ENCODE data around the gene DIDO1. TPM values are rescaled to one million over a fixed set of nuclear protein-coding genes. Genes with fewer than 3 reads are reported as not detected.

DIDO1 gene
- polyA plus RNA-seq, 1 of the 3 experiments (the other 2 are of a cell fraction) = 14.7 TPM

DNA sequence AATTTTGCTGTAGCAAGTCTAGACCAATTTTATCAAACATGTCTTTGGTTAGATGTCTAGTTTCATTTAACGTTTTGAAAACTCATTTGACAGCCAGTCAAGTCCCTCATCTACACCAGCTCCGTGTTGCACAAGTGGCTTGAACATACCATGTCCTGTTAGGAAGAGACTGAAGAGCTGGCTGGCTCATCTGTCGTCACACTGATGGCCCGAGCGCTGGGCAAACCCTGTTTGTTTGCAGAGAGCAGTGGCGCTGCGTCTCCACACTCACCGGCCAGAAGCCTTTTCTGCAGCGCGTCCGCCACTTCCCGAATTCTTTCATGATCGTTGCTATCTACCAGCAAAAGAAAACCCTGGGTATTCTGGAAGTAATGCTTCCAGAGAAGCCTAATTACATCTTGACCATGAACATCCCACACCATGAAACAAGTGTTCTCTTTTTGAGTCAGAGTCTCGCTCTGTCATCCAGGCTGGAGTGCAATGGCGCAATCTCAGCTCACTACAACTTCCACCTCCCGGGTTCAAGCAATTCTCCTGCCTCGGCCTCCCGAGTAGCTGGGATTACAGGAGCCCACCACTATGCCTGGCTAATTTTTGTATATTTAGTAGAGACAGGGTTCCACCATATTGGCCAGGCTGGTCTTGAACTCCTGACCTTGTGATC, 54.0 kb downstream of the DIDO1 start (continued):
- TF ChIP-seq, protein P1, sequence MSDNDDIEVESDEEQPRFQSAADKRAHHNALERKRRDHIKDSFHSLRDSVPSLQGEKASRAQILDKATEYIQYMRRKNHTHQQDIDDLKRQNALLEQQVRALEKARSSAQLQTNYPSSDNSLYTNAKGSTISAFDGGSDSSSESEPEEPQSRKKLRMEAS (IDR thresholded peaks at IDR 0.05; ENCODE audit: low read depth) = no peak
- TF ChIP-seq IRF3 (IDR thresholded peaks at IDR 0.05; ENCODE audit: low read depth, low read length) (no peak), TCF12 (IDR thresholded peaks at IDR 0.05) (no peak), SMC3 (IDR thresholded peaks at IDR 0.05; ENCODE audit: low read depth, low read length) (no peak), SIN3A (IDR thresholded peaks at IDR 0.05; ENCODE audit: borderline replicate concordance, low read depth, low read length) (no peak), MEF2A (IDR thresholded peaks at IDR 0.05; ENCODE audit: borderline replicate concordance, low read depth) (no peak), RAD21 (IDR thresholded peaks at IDR 0.05; ENCODE audit: low read length) (no peak), NRF1 (IDR thresholded peaks at IDR 0.05; ENCODE audit: low read depth, low read length) (no peak), FOSL2 (IDR thresholded peaks at IDR 0.05; ENCODE audit: borderline replicate concordance, low read depth) (no peak), EP300 (IDR thresholded peaks at IDR 0.05; ENCODE audit: borderline replicate concordance in 1 of 2, low read depth in 1 of 2, low read length in 1 of 2) (no peak)

- no peak overlapping the region for H3K4me2 ChIP-seq
- no peak overlapping the region for H3K27ac ChIP-seq (ENCODE audit: low read depth in 2 of 2, low read length in 1 of 2)
- no peak overlapping the region for H3K4me3 ChIP-seq (ENCODE audit: low read depth in 2 of 2, low read length in 1 of 2)
- no peak overlapping the region for H2AFZ ChIP-seq (ENCODE audit: low read depth)
- H3K27me3 ChIP-seq (ENCODE audit: insufficient read depth) = no peaks in the 10 kb centered on the region
- POLR2A ChIA-PET = interaction anchor here (0.9 kb wide), 1 partner anchor 9 kb away, joined by 3 read pairs; no protein-coding TSS in a partner anchor
- peaks cover 3% of the 10 kb centered on the region for H3F3A ChIP-seq (replicated peaks; ENCODE audit: insufficient read depth)
- no peak overlapping the region for H3K9ac ChIP-seq
- no peaks in the 10 kb centered on the region for H3K36me3 ChIP-seq (replicated peaks in 1 of 2; ENCODE audit: control insufficient read depth in 1 of 2, insufficient read depth in 2 of 2, low read length in 1 of 2)
- DNase-seq = no peak
- CTCF ChIA-PET = interaction anchor here (2.0 to 4.9 kb wide), 2 partner anchors 10 to 42 kb away, joined by 6 to 24 read pairs; no protein-coding TSS in a partner anchor
- H3K4me1 ChIP-seq (ENCODE audit: control insufficient read depth in 1 of 2, insufficient read depth in 2 of 2, low read depth in 1 of 2, low read length in 1 of 2) = peaks cover 10 to 14% of the 10 kb centered on the region in 2 experiments; a peak in 3 of 4 replicates
- H3K9me2 ChIP-seq = no peaks in the 10 kb centered on the region
- H3K79me2 ChIP-seq (ENCODE audit: insufficient read depth) = peaks cover 15% of the 10 kb centered on the region
- peaks cover 11% of the 10 kb centered on the region for H4K20me1 ChIP-seq (ENCODE audit: insufficient read depth)
- 84% methylated on average over 7 of the region's 7 CpGs for WGBS (ENCODE audit: low lambda C conversion rate)
- H3K9me3 ChIP-seq = no peaks in the 10 kb centered on the region
- TF ChIP-seq EZH2phosphoT487 (IDR thresholded peaks at IDR 0.05; ENCODE audit: borderline replicate concordance, low read depth) = no peak
- TF ChIP-seq ZBTB33 (IDR thresholded peaks at IDR 0.05; ENCODE audit: borderline replicate concordance, low read depth) = no peak
- no peak for TF ChIP-seq SIN3A (IDR thresholded peaks at IDR 0.05; ENCODE audit: borderline replicate concordance, low read depth, low read length)
- TF ChIP-seq CTCF (IDR thresholded peaks at IDR 0.05) = no peak
- no peak for TF ChIP-seq USF2 (IDR thresholded peaks at IDR 0.05; ENCODE audit: borderline replicate concordance, low read depth, low read length)
- TF ChIP-seq RXRA (IDR thresholded peaks at IDR 0.05; ENCODE audit: borderline replicate concordance, low read depth) = no peak
- no peak for TF ChIP-seq GABPA (IDR thresholded peaks at IDR 0.05; ENCODE audit: low read depth)
- no peak for TF ChIP-seq GATA2 (CRISPR knock-in tag; IDR thresholded peaks at IDR 0.05)
- TF ChIP-seq CHD2 (IDR thresholded peaks at IDR 0.05; ENCODE audit: low read length, partially characterized antibody) = no peak
- TF ChIP-seq, protein P2, sequence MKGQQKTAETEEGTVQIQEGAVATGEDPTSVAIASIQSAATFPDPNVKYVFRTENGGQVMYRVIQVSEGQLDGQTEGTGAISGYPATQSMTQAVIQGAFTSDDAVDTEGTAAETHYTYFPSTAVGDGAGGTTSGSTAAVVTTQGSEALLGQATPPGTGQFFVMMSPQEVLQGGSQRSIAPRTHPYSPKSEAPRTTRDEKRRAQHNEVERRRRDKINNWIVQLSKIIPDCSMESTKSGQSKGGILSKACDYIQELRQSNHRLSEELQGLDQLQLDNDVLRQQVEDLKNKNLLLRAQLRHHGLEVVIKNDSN (IDR thresholded peaks at IDR 0.05; ENCODE audit: borderline replicate concordance, low read depth) = no peak
- TF ChIP-seq TCF12 (IDR thresholded peaks at IDR 0.05) = no peak
- TF ChIP-seq IRF3 (IDR thresholded peaks at IDR 0.05; ENCODE audit: low read depth, low read length) = no peak
- no peak for TF ChIP-seq JUND (IDR thresholded peaks at IDR 0.05)
These were observed 62.1 kb downstream of the DIDO1 start for GRCh38 chr20:62864207-62864606.
